Loucy (cell line): Measurements from ENCODE around the gene CSTPP1.

Experiments used
- CTCF ChIP-seq: fragments of 200-600 bp; sonication (generic); conservative IDR thresholded peaks from 2 replicates; pipeline ENCODE4 v1.5.1; 2014; ENCODE audit warnings: mild to moderate bottlenecking, antibody characterized with exemption, low read length
- EZH2phosphoT487 ChIP-seq: fragments of 200-600 bp; IDR thresholded peaks from 2 replicates; pipeline ENCODE4 v1.6.1; 2018; ENCODE audit warnings: antibody characterized with exemption, mild to moderate bottlenecking, moderate library complexity, borderline replicate concordance

- TF ChIP-seq CTCF (no peak), EZH2phosphoT487 (no peak)
Measured at GRCh38 chr11:47202576-47202975, 266.0 kb downstream of the CSTPP1 start.
